Measurements from ENCODE around the gene TMEM59.
"Not testable (repeated sequence)": the region's sequence is repeated elsewhere in the genome, so short reads cannot be mapped to it uniquely, and the experiment has no call there.

GRCh38 chr1:54003750-54004480 lies 49.1 kb downstream of the TMEM59 start:
- not testable (repeated sequence) for TF ChIP-seq CTCF, POLR2A (IDR thresholded peaks at IDR 0.05)
